K562 (cell line): ENCODE results near the gene SDF4.

Source experiments
- BRD4 ChIP-seq: fragments of 200-600 bp; sonication (generic); IDR thresholded peaks from 2 replicates; pipeline ENCODE4 v1.6.1; 2017; ENCODE audit warnings: inconsistent platforms
- CHD2 ChIP-seq: IDR thresholded peaks from 2 replicates; pipeline ENCODE4 v1.6.1; 2011; ENCODE audit warnings: low read depth, low read length
- E2F3 ChIP-seq: fragments of 250-450 bp; sonication (Bioruptor Pico); IDR thresholded peaks from 2 replicates; pipeline ENCODE4 v1.4.0; 2020; ENCODE audit warnings: mild to moderate bottlenecking
- NR3C1 ChIP-seq: sonication (generic); formaldehyde crosslinking; IDR thresholded peaks from 2 replicates; pipeline ENCODE4 v1.8.1; 2022; ENCODE audit warnings: missing genetic modification reagents
- POLR2A ChIP-seq: fragments of 450-650 bp; conservative IDR thresholded peaks from 2 replicates; pipeline ENCODE4 v1.6.1; 2016
- RCOR1 ChIP-seq, 2 experiments: IDR thresholded peaks; 2 replicates each; pipeline ENCODE4 v1.6.1; 2012; ENCODE audit warnings: low read depth in 2 of 2, low read length in 2 of 2, borderline replicate concordance in 1 of 2, improper control_type of control experiment in 1 of 2
- ZFP30 ChIP-seq: fragments of 250-450 bp; sonication (Bioruptor Pico); IDR thresholded peaks from 2 replicates; pipeline ENCODE4 v1.8.0; 2022; ENCODE audit warnings: moderate library complexity, mild to moderate bottlenecking, inconsistent platforms, borderline replicate concordance
- TF ChIP-seq, protein P1 (sequence below): fragments of 250-450 bp; sonication (Bioruptor Pico); IDR thresholded peaks from 2 replicates; pipeline ENCODE4 v1.4.0; 2020; ENCODE audit warnings: mild to moderate bottlenecking, moderate library complexity, borderline replicate concordance
- TF ChIP-seq, protein P2 (sequence below), 3 experiments: IDR thresholded peaks in 2 of 3; conservative IDR thresholded peaks in 1 of 3; 2 replicates each; pipeline ENCODE4 v1.5.1; 2011 to 2012; ENCODE audit warnings: low read length in 3 of 3, mild to moderate bottlenecking in 3 of 3, control low read depth in 2 of 3, improper control_type of control experiment in 1 of 3, inconsistent platforms in 1 of 3, low read depth in 1 of 3, mixed read lengths in 1 of 3, moderate library complexity in 1 of 3; ENCODE audit not compliant: insufficient read depth in 2 of 3
- TF ChIP-seq, protein P3 (sequence below): sonication (generic); formaldehyde crosslinking; IDR thresholded peaks from 2 replicates; pipeline ENCODE4 v1.8.0; 2022; ENCODE audit warnings: missing genetic modification reagents, mild to moderate bottlenecking, borderline replicate concordance

DNA sequence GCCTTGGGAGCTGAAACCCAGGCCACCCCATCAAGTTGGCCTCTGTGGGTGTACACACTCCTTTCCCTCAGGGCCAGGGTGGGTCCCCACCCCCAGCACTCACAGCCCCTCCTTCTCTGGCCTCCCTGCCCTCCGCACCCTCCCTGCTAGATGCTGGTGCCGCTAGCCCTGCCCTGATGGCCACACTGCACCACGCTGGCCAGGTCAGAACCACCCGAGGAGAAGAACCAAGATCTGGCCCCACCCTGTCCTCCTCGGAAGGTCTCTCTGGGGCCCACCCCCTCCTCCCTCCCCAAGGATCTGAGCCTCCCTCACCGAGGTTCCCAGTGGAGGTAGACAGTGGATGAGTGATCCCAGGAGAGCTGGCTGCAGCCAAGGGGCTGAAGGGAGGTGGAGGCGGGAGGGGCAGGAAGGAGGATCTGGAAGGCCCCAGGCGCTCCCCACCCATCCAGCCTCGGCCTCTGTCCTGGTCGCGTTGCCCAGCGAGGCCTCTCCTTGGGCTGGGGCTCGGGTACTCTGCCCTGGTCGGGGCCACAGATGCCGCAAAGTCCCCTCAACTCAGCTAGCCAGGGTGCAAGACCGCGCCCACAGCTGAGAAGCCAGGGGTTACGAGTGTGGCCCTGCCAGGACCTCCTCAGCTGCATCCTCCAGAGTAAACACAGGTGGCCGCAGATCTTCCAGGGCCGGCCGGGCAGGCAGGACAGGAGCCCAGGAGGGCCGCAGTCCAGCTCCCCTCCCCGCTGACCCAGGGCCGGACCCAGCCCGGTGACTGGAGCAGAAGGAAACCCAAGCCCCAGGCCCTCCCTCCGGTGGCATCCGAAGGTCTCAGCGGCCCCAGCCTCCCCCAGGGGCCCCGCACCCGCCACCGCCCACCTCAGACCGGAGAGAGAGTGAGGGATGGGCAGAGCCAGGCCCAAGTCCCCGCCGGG is 5.4 kb upstream of the SDF4 start:
- TF ChIP-seq, protein P1, sequence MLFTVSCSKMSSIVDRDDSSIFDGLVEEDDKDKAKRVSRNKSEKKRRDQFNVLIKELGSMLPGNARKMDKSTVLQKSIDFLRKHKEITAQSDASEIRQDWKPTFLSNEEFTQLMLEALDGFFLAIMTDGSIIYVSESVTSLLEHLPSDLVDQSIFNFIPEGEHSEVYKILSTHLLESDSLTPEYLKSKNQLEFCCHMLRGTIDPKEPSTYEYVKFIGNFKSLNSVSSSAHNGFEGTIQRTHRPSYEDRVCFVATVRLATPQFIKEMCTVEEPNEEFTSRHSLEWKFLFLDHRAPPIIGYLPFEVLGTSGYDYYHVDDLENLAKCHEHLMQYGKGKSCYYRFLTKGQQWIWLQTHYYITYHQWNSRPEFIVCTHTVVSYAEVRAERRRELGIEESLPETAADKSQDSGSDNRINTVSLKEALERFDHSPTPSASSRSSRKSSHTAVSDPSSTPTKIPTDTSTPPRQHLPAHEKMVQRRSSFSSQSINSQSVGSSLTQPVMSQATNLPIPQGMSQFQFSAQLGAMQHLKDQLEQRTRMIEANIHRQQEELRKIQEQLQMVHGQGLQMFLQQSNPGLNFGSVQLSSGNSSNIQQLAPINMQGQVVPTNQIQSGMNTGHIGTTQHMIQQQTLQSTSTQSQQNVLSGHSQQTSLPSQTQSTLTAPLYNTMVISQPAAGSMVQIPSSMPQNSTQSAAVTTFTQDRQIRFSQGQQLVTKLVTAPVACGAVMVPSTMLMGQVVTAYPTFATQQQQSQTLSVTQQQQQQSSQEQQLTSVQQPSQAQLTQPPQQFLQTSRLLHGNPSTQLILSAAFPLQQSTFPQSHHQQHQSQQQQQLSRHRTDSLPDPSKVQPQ = no peak
- TF ChIP-seq, protein P2, sequence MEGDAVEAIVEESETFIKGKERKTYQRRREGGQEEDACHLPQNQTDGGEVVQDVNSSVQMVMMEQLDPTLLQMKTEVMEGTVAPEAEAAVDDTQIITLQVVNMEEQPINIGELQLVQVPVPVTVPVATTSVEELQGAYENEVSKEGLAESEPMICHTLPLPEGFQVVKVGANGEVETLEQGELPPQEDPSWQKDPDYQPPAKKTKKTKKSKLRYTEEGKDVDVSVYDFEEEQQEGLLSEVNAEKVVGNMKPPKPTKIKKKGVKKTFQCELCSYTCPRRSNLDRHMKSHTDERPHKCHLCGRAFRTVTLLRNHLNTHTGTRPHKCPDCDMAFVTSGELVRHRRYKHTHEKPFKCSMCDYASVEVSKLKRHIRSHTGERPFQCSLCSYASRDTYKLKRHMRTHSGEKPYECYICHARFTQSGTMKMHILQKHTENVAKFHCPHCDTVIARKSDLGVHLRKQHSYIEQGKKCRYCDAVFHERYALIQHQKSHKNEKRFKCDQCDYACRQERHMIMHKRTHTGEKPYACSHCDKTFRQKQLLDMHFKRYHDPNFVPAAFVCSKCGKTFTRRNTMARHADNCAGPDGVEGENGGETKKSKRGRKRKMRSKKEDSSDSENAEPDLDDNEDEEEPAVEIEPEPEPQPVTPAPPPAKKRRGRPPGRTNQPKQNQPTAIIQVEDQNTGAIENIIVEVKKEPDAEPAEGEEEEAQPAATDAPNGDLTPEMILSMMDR (IDR thresholded peaks at IDR 0.05 in 2 of 3, conservative IDR thresholded peaks at IDR 0.05 in 1 of 3; ENCODE audit: insufficient read depth in 2 of 3, low read depth in 1 of 3, low read length in 3 of 3) = no peak
- TF ChIP-seq CHD2 (no peak), ZFP30 (CRISPR knock-in tag) (no peak), RCOR1 (IDR thresholded peaks at IDR 0.05; ENCODE audit: borderline replicate concordance in 1 of 2, low read depth in 2 of 2, low read length in 2 of 2) (no peak), E2F3 (CRISPR knock-in tag) (no peak), NR3C1 (CRISPR knock-in tag) (no peak), POLR2A (no peak), BRD4 (no peak)
- TF ChIP-seq, protein P3, sequence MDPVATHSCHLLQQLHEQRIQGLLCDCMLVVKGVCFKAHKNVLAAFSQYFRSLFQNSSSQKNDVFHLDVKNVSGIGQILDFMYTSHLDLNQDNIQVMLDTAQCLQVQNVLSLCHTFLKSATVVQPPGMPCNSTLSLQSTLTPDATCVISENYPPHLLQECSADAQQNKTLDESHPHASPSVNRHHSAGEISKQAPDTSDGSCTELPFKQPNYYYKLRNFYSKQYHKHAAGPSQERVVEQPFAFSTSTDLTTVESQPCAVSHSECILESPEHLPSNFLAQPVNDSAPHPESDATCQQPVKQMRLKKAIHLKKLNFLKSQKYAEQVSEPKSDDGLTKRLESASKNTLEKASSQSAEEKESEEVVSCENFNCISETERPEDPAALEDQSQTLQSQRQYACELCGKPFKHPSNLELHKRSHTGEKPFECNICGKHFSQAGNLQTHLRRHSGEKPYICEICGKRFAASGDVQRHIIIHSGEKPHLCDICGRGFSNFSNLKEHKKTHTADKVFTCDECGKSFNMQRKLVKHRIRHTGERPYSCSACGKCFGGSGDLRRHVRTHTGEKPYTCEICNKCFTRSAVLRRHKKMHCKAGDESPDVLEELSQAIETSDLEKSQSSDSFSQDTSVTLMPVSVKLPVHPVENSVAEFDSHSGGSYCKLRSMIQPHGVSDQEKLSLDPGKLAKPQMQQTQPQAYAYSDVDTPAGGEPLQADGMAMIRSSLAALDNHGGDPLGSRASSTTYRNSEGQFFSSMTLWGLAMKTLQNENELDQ (CRISPR knock-in tag) = no peak
